SU-DHL-6 (cell line): ENCODE measurements around the gene FGB.

ENCODE experiments used
- H2AFZ ChIP-seq: fragments of 200-600 bp; sonication (generic); 2 replicates; pipeline ENCODE4 v1.6.1; 2014; ENCODE audit warnings: low read depth, mild to moderate bottlenecking, moderate library complexity, mixed read lengths, antibody characterized with exemption, low read length; ENCODE audit not compliant: severe bottlenecking
- H3F3A ChIP-seq: fragments of 200-600 bp; shearing (Covaris generic); 2 replicates; pipeline ENCODE4 v1.6.0; 2016; ENCODE audit warnings: antibody characterized with exemption, mild to moderate bottlenecking; ENCODE audit not compliant: insufficient read depth
- H3K27ac ChIP-seq: fragments of 200-600 bp; sonication (generic); 2 replicates; pipeline ENCODE4 v1.5.1; 2016; ENCODE audit warnings: low read depth, mild to moderate bottlenecking, low read length, moderate library complexity, mixed read lengths
- H3K27me3 ChIP-seq: fragments of 200-600 bp; sonication (generic), shearing (Covaris generic); 2 replicates; pipeline ENCODE4 v1.6.0; 2014; ENCODE audit warnings: mild to moderate bottlenecking, low read length
- H3K36me3 ChIP-seq: fragments of 200-600 bp; sonication (generic); 2 replicates; pipeline ENCODE4 v1.6.1; 2014; ENCODE audit warnings: mild to moderate bottlenecking, low read length, mixed read lengths
- H3K4me2 ChIP-seq: fragments of 300-600, 200-600 bp; shearing (Covaris generic), sonication (generic); 2 replicates; pipeline ENCODE4 v1.6.0; 2014; ENCODE audit warnings: low read length, low read depth, mild to moderate bottlenecking; ENCODE audit not compliant: poor library complexity, severe bottlenecking
- H3K4me3 ChIP-seq: fragments of 200-600 bp; sonication (generic); 2 replicates; pipeline ENCODE4 v1.5.1; 2014; ENCODE audit warnings: antibody characterized with exemption, low read length, mild to moderate bottlenecking, mixed read lengths; ENCODE audit not compliant: insufficient read depth, poor library complexity, severe bottlenecking
- H3K79me2 ChIP-seq: fragments of 200-600 bp; sonication (generic); 2 replicates; pipeline ENCODE4 v1.6.1; 2014; ENCODE audit warnings: mild to moderate bottlenecking, low read length, moderate library complexity; ENCODE audit not compliant: insufficient read depth
- H3K9ac ChIP-seq: fragments of 200-600 bp; sonication (generic); 2 replicates; pipeline ENCODE4 v1.7.0; 2014; ENCODE audit warnings: mild to moderate bottlenecking, low read length
- H3K9me2 ChIP-seq: fragments of 200-600 bp; sonication (generic); replicated peaks from 2 replicates; pipeline ENCODE4 v1.6.1; 2014; ENCODE audit warnings: low read length; ENCODE audit not compliant: insufficient read depth
- H3K9me3 ChIP-seq: fragments of 200-600 bp; sonication (generic); 2 replicates; pipeline ENCODE4 v1.6.1; 2014; ENCODE audit warnings: low read length, mixed read lengths; ENCODE audit not compliant: insufficient read depth
- H4K20me1 ChIP-seq: fragments of 200-600 bp; sonication (generic); 2 replicates; pipeline ENCODE4 v1.6.1; 2014; ENCODE audit warnings: low read depth, mild to moderate bottlenecking, antibody characterized with exemption, low read length, moderate library complexity, mixed read lengths
- CTCF ChIP-seq: fragments of 200-600 bp; sonication (generic); IDR thresholded peaks from one replicate; pipeline ENCODE4 v1.5.1; 2017; ENCODE audit warnings: antibody characterized with exemption, mild to moderate bottlenecking, low read length, moderate library complexity; ENCODE audit not compliant: insufficient read depth, poor library complexity, severe bottlenecking
- EZH2phosphoT487 ChIP-seq: fragments of 200-600 bp; sonication (generic), shearing (Covaris generic); conservative IDR thresholded peaks from 2 replicates; pipeline ENCODE4 v1.6.1; 2018; ENCODE audit warnings: mild to moderate bottlenecking, antibody characterized with exemption, low read length, moderate library complexity, mixed read lengths

Gene FGB

GRCh38 chr4:154519214-154519613 is 43.6 kb upstream of the FGB start:
- Histone ChIP-seq H3K9ac (no peak overlapping the region), H4K20me1 (no peaks in the 10 kb centered on the region), H3K9me3 (no peaks in the 10 kb centered on the region), H3K27me3 (no peaks in the 10 kb centered on the region), H2AFZ (no peak overlapping the region), H3K9me2 (no peaks in the 10 kb centered on the region), H3K27ac (no peak overlapping the region), H3K4me3 (no peak overlapping the region), H3K36me3 (no peaks in the 10 kb centered on the region), H3K79me2 (no peaks in the 10 kb centered on the region), H3F3A (no peaks in the 10 kb centered on the region), H3K4me2 (no peak overlapping the region)
- TF ChIP-seq CTCF = no peak
- TF ChIP-seq EZH2phosphoT487 = no peak

DNA sequence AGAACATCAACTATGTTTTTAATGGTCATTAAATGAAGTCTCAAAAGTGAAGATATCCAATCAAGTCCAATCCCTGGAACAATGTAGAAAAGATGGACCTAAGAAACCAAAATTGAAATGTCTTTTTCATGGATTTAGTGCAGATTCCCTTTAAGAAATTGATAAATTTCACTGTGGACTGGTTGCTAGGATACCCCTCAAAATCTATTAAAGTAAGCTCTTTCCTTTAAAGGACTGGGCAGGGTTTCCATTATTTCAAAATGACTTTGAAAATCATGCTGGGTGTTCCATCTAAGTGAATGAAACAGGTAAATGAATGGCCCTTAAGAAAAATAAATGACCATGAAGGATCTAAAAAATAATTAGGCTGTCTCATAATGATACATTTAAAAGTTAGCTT is 41.2 kb upstream of the FGB start:
- H3K9me2 ChIP-seq = no peaks in the 10 kb centered on the region
- H2AFZ ChIP-seq = no peak overlapping the region
- H3K36me3 ChIP-seq = no peaks in the 10 kb centered on the region
- TF ChIP-seq EZH2phosphoT487 = no peak
- TF ChIP-seq CTCF = no peak
- H3K4me3 ChIP-seq = no peak overlapping the region
- H3K79me2 ChIP-seq = no peaks in the 10 kb centered on the region
- H3K9me3 ChIP-seq = no peaks in the 10 kb centered on the region
- H3K27me3 ChIP-seq = no peaks in the 10 kb centered on the region
- no peak overlapping the region for H3K4me2 ChIP-seq
- no peak overlapping the region for H3K27ac ChIP-seq
- no peak overlapping the region for H3K9ac ChIP-seq
- no peaks in the 10 kb centered on the region for H3F3A ChIP-seq
- H4K20me1 ChIP-seq = no peaks in the 10 kb centered on the region

GRCh38 chr4:154526151-154526550 is 36.7 kb upstream of the FGB start:
- no peaks in the 10 kb centered on the region for H3K9me2 ChIP-seq
- H3K9ac ChIP-seq = no peak overlapping the region
- H3K27me3 ChIP-seq = no peaks in the 10 kb centered on the region
- H3K27ac ChIP-seq = no peak overlapping the region
- no peaks in the 10 kb centered on the region for H4K20me1 ChIP-seq
- no peaks in the 10 kb centered on the region for H3F3A ChIP-seq
- no peak overlapping the region for H3K4me2 ChIP-seq
- no peaks in the 10 kb centered on the region for H3K9me3 ChIP-seq
- TF ChIP-seq EZH2phosphoT487 = no peak
- TF ChIP-seq CTCF = no peak
- no peak overlapping the region for H2AFZ ChIP-seq
- no peaks in the 10 kb centered on the region for H3K79me2 ChIP-seq
- H3K36me3 ChIP-seq = no peaks in the 10 kb centered on the region
- no peak overlapping the region for H3K4me3 ChIP-seq

DNA sequence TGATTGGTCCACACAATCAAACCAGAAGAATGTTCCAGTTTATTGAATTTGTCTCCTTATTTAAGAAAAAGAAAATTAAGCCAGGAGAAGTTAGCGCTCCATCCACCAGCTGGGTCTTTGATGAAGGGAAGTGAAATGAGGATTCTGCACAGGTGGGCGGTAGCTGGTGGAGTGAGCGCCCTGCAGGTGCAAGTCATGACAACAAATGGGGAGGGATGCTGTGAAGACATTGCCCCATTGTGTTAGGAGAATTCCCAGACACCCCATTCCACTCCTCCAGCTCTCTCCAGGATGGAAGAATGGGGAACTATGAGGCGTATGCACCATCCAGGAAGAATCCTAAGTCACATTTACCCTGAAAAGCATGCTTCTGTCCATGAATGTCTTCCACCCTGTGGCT is 35.5 kb upstream of the FGB start:
- Histone ChIP-seq H3K27ac (no peak overlapping the region), H3K4me3 (no peak overlapping the region), H3K79me2 (no peaks in the 10 kb centered on the region)

More for the DNA sequence above, 35.5 kb upstream of the FGB start:
- no peaks in the 10 kb centered on the region for H3K36me3 ChIP-seq
- H2AFZ ChIP-seq = no peak overlapping the region
- no peaks in the 10 kb centered on the region for H3K27me3 ChIP-seq
- H4K20me1 ChIP-seq = no peaks in the 10 kb centered on the region
- no peaks in the 10 kb centered on the region for H3K9me3 ChIP-seq
- no peaks in the 10 kb centered on the region for H3K9me2 ChIP-seq
- H3K9ac ChIP-seq = no peak overlapping the region
- TF ChIP-seq EZH2phosphoT487 (no peak), CTCF (no peak)
- no peaks in the 10 kb centered on the region for H3F3A ChIP-seq
- H3K4me2 ChIP-seq = no peak overlapping the region
